ENCODE measurements around the gene LCK.
"Not testable (repeated sequence)": the region's sequence is repeated elsewhere in the genome, so short reads cannot be mapped to it uniquely, and the experiment has no call there.

The LCK gene

GRCh38 chr1:32240140-32240951 lies 10.7 kb upstream of the LCK start:
- DNase-seq: no peak

- no peak for DNase-seq
Observed at GRCh38 chr1:32241001-32241763, 9.9 kb upstream of the LCK start.

- no peak for DNase-seq
Observed at GRCh38 chr1:32242341-32242851, 8.7 kb upstream of the LCK start.

- no peak for DNase-seq
Observed at GRCh38 chr1:32246888-32247273, 4.2 kb upstream of the LCK start, which contains the start of gene FAM167B. TSS of gene FAM167B (plus strand) at chr1:32247222. CDS start at chr1:32247422, 200 bp downstream.

- no peak for DNase-seq
Observed at GRCh38 chr1:32247452-32247851, 3.6 kb upstream of the LCK start.

GRCh38 chr1:32247983-32248889 lies 2.8 kb upstream of the LCK start:
- DNase-seq: no peak

- DNase-seq: no peak
Observed at GRCh38 chr1:32249831-32250525, 1.1 kb upstream of the LCK start.

- DNase-seq: no peak
Observed at GRCh38 chr1:32255072-32256071, 4.3 kb downstream of the LCK start.

GRCh38 chr1:32256473-32257226 lies 5.6 kb downstream of the LCK start:
- DNase-seq: no peak

GRCh38 chr1:32257227-32257508 lies 6.1 kb downstream of the LCK start:
- no peak for DNase-seq

- DNase-seq: not testable (repeated sequence)
Observed at GRCh38 chr1:32263236-32263593, 12.2 kb downstream of the LCK start.

- no peak for DNase-seq
Observed at GRCh38 chr1:32263744-32264143, 12.7 kb downstream of the LCK start.

- no peak for DNase-seq
Observed at GRCh38 chr1:32265846-32266245, 14.8 kb downstream of the LCK start.

- no peak for DNase-seq
Observed at GRCh38 chr1:32266921-32267591, 16.0 kb downstream of the LCK start.

GRCh38 chr1:32269744-32270143 lies 18.7 kb downstream of the LCK start:
- DNase-seq: no peak

GRCh38 chr1:32272557-32273390 lies 21.7 kb downstream of the LCK start:
- no peak for DNase-seq

GRCh38 chr1:32273391-32274208 lies 22.5 kb downstream of the LCK start:
- no peak for DNase-seq

Data from cerebellar nuclear complex (tissue), 1 donor.